Subcutaneous abdominal adipose tissue (tissue), 5 donors: ENCODE measurements around the gene EFCAB8.
"Not testable (repeated sequence)": the region's sequence is repeated elsewhere in the genome, so short reads cannot be mapped to it uniquely, and the experiment has no call there.

Experiments used
- H3K27ac ChIP-seq: one replicate; pipeline ENCODE4 v1.7.0; 2013; ENCODE audit warnings: low read depth, mild to moderate bottlenecking, inconsistent platforms, low read length, moderate library complexity
- H3K27me3 ChIP-seq, 5 donors: one replicate each; pipeline ENCODE4 v1.7.0; 2013; ENCODE audit warnings: low read length in 5 of 5, inconsistent platforms in 1 of 5; ENCODE audit not compliant: control insufficient read depth in 5 of 5, insufficient read depth in 4 of 5
- H3K36me3 ChIP-seq, 5 donors: one replicate each; pipeline ENCODE4 v1.7.0; 2013; ENCODE audit warnings: low read length in 5 of 5; ENCODE audit not compliant: control insufficient read depth in 5 of 5, insufficient read depth in 5 of 5
- H3K4me1 ChIP-seq, 5 donors: one replicate each; pipeline ENCODE4 v1.7.0; 2013; ENCODE audit warnings: low read length in 5 of 5, mild to moderate bottlenecking in 3 of 5, moderate library complexity in 1 of 5; ENCODE audit not compliant: control insufficient read depth in 5 of 5, insufficient read depth in 5 of 5
- H3K4me3 ChIP-seq, 5 donors: one replicate each; pipeline ENCODE4 v1.7.0; 2013; ENCODE audit warnings: low read length in 5 of 5, low read depth in 1 of 5
- H3K9ac ChIP-seq, 5 donors: one replicate each; pipeline ENCODE4 v1.7.0; 2013; ENCODE audit warnings: low read length in 5 of 5, mild to moderate bottlenecking in 4 of 5, moderate library complexity in 3 of 5
- H3K9me3 ChIP-seq, 5 donors: one replicate each; pipeline ENCODE4 v1.7.0; 2013; ENCODE audit warnings: low read length in 5 of 5; ENCODE audit not compliant: control insufficient read depth in 5 of 5
- donor health status: healthy.
- donor health status: healthy.
- donor health status: healthy.
- donor health status: healthy.
- donor health status: healthy.

Gene EFCAB8

DNA sequence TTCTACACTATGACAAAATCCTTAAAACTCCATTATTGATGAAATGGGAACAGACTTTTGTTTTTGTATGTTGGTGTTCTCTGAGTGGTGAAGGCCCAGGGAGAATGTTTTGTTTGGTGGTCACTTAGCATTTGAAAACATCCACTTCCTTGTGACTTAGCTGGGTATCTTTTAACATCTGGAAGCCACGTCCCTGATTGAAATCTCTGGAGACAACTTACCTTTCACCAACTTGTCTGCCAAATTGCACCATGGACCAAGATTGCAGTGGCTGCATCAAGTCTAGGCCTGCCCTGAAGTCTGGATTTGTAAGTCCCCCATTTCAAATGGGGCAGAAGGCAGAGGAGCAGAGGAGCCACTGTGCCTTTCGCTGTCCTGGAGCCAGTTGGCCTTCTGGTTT is 534 bp upstream of the EFCAB8 start:
- Histone ChIP-seq H3K9me3 (no peaks in the 10 kb centered on the region), H3K4me1 (peaks cover 0 to 13% (median 6%) of the 10 kb centered on the region in 5 donors), H3K27ac (no peak overlapping the region), H3K9ac (no peak overlapping the region), H3K4me3 (no peak overlapping the region), H3K27me3 (no peaks in the 10 kb centered on the region), H3K36me3 (peaks cover 0 to 32% (median 12%) of the 10 kb centered on the region in 5 donors)

DNA sequence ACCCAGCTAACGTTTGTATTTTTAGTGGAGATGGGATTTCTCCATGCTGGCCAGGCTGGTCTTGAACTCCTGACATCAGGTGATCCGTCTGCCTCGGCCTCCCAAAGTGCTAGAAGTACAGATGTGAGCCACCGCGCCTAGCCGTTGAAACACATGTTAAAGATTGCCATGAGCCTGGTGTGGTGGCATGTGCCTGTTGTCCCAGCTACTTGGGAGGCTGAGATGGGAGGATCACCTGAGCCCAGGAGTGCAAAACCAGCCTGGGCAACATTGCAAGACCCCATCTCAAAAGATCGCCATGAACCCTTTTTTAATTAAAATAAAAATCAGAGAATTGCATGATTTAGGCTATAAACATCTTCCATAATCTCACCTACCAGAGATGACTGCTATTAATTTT is 2.7 kb downstream of the EFCAB8 start:
- no peaks in the 10 kb centered on the region for H3K27me3 ChIP-seq
- no peak overlapping the region for H3K4me3 ChIP-seq

DNA sequence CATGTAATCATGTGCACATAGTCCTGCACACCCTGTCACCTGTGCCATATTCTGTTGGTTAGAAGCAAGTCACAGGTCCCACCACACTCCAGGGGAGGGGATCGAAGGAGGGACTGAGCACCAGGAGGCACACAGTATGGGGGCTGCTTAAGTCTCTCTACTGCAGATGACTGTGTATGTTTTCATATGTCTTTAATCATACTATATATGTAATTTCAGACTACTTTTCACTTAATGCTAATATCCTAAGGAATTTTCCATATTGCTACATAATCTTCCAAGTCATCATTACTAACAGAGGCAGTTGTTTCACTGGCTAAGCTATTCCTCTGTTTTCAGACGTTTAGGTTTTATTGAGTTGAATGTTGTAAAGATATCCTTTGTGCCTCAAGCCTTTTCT is 10.8 kb downstream of the EFCAB8 start:
- no peak overlapping the region for H3K27ac ChIP-seq
- H3K27me3 ChIP-seq = no peaks in the 10 kb centered on the region
- no peaks in the 10 kb centered on the region for H3K9me3 ChIP-seq

More for the DNA sequence above, 2.7 kb downstream of the EFCAB8 start:
- Histone ChIP-seq H3K36me3 (peaks cover 0 to 18% (median 3%) of the 10 kb centered on the region in 5 donors), H3K9ac (no peak overlapping the region), H3K27ac (no peak overlapping the region), H3K4me1 (peaks cover 0 to 13% (median 6%) of the 10 kb centered on the region in 5 donors), H3K9me3 (no peaks in the 10 kb centered on the region)

DNA sequence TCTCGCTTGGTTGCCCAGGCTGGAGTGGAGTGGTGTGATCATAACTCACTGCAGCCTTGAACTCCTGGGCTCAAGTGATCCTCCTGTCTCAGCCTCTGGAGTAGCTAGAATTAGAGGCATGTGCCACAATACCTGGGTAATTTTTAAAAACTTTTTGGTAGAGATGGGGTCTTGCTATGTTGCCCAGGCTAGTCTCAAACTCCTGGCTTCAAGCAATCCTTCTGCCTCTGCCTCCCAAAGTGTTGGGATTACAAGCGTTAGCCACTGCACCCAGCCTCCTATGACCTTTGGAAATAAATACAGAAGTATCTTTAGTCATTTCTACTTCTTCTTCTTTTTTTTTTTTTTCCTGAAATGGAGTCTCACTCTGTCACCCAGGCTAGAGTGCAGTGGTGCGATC is 11.8 kb downstream of the EFCAB8 start:
- not testable (repeated sequence) for H3K4me3 ChIP-seq, H3K36me3 ChIP-seq, H3K4me1 ChIP-seq, H3K27me3 ChIP-seq, H3K9ac ChIP-seq, H3K9me3 ChIP-seq, H3K27ac ChIP-seq

More for the DNA sequence above, 10.8 kb downstream of the EFCAB8 start:
- no peaks in the 10 kb centered on the region for H3K36me3 ChIP-seq
- peaks cover 0 to 6% (median 0%) of the 10 kb centered on the region in 5 donors for H3K4me1 ChIP-seq
- no peak overlapping the region for H3K4me3 ChIP-seq
- H3K9ac ChIP-seq = no peak overlapping the region

DNA sequence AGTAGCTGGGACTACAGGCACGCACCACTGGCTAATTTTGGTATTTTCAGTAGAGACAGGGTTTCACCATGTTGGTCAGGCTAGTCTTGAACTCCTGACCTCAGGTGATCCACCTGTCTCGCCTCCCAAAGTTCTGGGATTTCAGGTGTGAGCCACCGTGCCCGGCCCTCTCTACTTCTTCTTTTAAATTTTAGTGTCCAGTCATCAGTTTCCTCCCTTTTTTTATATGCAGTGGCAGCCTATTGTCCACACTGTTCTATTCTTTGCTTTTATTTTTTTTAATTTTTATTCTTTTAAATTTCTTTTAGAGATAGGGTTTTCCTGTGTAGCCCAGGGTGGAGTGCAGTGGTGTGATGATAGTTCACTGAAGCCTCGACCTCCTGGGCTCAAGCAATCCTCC is 12.3 kb downstream of the EFCAB8 start:
- Histone ChIP-seq H3K36me3 (peaks cover 0 to 3% (median 0%) of the 10 kb centered on the region in 5 donors), H3K4me1 (peaks cover 0 to 6% (median 0%) of the 10 kb centered on the region in 5 donors), H3K4me3 (no peak overlapping the region), H3K27me3 (no peaks in the 10 kb centered on the region), H3K9me3 (no peaks in the 10 kb centered on the region), H3K9ac (no peak overlapping the region), H3K27ac (no peak overlapping the region)

DNA sequence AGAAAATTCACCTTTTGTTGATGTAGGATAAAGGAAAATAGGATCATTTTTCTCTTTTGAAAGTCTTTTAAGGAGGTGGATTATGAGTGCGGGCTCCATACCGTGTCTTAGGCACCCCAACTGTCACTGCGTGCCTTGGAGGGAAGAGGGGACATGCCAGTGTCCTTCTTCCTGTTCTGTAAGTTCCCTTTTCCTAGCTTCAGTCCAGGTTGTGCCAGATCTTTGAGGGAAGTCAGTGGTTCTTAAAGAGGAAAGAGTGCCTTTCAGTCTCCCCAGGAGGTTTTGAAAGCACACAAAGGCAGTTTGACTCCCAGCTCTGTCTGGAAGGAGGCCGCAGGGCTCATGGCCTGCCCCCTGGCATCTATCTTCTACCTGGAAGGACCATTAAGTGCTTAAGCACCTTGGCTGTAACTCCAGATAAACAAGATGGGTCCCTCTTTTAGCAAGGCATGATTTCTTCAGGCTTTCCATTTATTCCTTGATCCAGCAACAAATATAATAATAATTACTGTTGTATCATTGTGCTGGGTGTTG is 13.0 kb downstream of the EFCAB8 start:
- H3K9ac ChIP-seq = no peak overlapping the region
- H3K27me3 ChIP-seq = no peaks in the 10 kb centered on the region
- peaks cover 0 to 6% (median 0%) of the 10 kb centered on the region in 5 donors for H3K4me1 ChIP-seq
- H3K9me3 ChIP-seq = no peaks in the 10 kb centered on the region
- H3K27ac ChIP-seq = no peak overlapping the region
- peaks cover 0 to 7% (median 0%) of the 10 kb centered on the region in 5 donors for H3K36me3 ChIP-seq
- H3K4me3 ChIP-seq = no peak overlapping the region

DNA sequence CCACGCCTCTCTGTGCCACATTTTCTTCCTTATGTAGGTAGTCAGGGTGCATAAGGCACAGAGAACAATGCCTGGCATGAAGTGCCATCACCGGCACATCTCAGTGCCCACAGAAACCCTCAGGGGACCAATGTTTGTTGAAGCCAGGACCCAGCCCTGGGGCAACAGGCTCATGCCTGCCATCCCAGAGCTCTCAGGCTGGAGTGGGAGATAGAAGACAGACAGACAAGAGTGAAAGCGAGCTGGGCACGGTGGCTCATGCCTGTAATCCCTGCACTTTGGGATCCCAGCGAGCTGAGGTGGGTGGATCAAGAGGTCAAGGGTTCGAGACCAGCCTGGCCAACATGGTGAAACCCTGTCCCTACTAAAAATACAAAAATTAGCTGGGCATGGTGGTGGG is 13.5 kb downstream of the EFCAB8 start:
- H3K36me3 ChIP-seq = peaks cover 0 to 7% (median 0%) of the 10 kb centered on the region in 5 donors
- H3K27me3 ChIP-seq = no peaks in the 10 kb centered on the region
- H3K9ac ChIP-seq = no peak overlapping the region
- H3K4me1 ChIP-seq = peaks cover 0 to 6% (median 0%) of the 10 kb centered on the region in 5 donors
- no peak overlapping the region for H3K4me3 ChIP-seq
- H3K9me3 ChIP-seq = no peaks in the 10 kb centered on the region
- no peak overlapping the region for H3K27ac ChIP-seq

DNA sequence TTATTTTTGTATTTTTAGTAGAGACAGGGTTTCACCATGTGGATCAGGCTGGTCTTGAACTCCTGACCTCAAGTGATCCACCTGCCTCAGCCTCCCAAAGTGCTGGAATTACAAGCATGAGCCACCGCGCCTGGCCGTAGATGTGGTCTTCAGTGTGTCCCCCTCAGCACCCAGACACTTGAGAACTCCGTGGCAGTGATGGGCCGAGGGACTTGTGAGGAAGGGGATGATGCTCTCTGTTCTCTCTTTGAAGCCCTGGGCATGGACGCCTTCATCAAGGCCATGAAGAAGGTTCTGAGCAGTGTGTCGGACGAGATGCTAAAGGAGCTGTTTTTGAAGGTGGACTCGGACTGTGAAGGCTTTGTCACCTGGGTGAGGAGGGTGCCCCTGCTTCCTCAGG is 16.9 kb downstream of the EFCAB8 start:
- no peaks in the 10 kb centered on the region for H3K27me3 ChIP-seq
- no peak overlapping the region for H3K9ac ChIP-seq

DNA sequence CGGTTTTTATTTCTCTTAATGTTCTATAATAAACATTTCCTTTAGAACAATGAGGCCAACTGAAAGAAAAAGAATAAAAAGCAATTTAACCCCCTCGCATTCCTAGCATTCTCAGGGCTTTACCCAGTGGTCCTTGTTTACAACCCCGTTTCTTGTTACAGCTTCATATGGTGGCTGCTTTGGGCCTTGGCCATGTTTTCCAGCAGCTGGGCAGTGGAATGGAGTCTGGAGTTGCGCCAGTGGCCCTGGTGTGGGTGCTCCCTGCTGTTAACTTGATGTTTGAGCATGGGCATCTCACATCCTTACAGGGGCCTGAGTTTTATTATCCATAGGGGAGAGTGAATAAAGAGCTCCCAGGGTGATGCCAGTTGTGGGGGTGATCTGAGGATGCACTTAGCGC is 18.8 kb downstream of the EFCAB8 start:
- Histone ChIP-seq H3K4me1 (no peaks in the 10 kb centered on the region), H3K4me3 (no peak overlapping the region), H3K27ac (no peak overlapping the region), H3K36me3 (peaks cover 0 to 7% (median 0%) of the 10 kb centered on the region in 5 donors), H3K9ac (no peak overlapping the region), H3K9me3 (no peaks in the 10 kb centered on the region), H3K27me3 (no peaks in the 10 kb centered on the region)

More for the DNA sequence above, 16.9 kb downstream of the EFCAB8 start:
- H3K27ac ChIP-seq = no peak overlapping the region
- H3K4me3 ChIP-seq = no peak overlapping the region
- no peaks in the 10 kb centered on the region for H3K9me3 ChIP-seq
- H3K36me3 ChIP-seq = peaks cover 0 to 7% (median 0%) of the 10 kb centered on the region in 5 donors
- peaks cover 0 to 6% (median 0%) of the 10 kb centered on the region in 5 donors for H3K4me1 ChIP-seq

DNA sequence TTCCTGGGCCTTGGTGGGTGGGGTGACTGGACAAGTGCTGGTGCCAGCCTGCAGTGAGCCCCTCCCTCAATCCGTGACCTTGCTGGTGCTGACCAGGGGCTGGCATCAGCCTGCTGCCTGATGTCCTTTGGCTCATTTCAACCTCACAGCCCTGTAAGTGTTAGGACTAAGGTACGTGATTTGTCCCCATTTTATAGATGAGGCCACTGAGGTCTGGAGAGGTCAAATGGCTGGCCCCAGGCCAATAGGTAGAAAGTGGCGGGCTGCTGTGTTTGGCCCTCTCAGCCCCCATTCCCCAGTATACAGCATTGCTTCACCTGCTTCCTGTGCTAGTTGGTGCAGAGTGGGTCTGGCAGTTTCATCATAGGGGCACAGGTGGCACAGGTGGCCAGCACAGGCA is 20.1 kb downstream of the EFCAB8 start:
- Histone ChIP-seq H3K4me1 (no peaks in the 10 kb centered on the region), H3K9me3 (no peaks in the 10 kb centered on the region), H3K36me3 (peaks cover 0 to 7% (median 0%) of the 10 kb centered on the region in 5 donors), H3K4me3 (no peak overlapping the region), H3K9ac (no peak overlapping the region), H3K27me3 (no peaks in the 10 kb centered on the region), H3K27ac (no peak overlapping the region)
